GM12874 (cell line): ENCODE data around the gene KLHL29.

ENCODE experiments used
- CTCF ChIP-seq: IDR thresholded peaks from 2 replicates; pipeline ENCODE4 v1.5.1; 2011; ENCODE audit warnings: low read depth, mild to moderate bottlenecking, control low read depth, low read length, moderate library complexity; ENCODE audit not compliant: insufficient read depth

KLHL29 gene

GRCh38 chr2:23418461-23418911, 33.5 kb downstream of the KLHL29 start:
- TF ChIP-seq CTCF = no peak

GRCh38 chr2:23419171-23420090, 34.5 kb downstream of the KLHL29 start:
- TF ChIP-seq CTCF = no peak

GRCh38 chr2:23420091-23420839, 35.3 kb downstream of the KLHL29 start:
- TF ChIP-seq CTCF = no peak

- no peak for TF ChIP-seq CTCF
Measured at GRCh38 chr2:23420840-23421476, 36.0 kb downstream of the KLHL29 start.

- no peak for TF ChIP-seq CTCF
Measured at GRCh38 chr2:23422089-23423061, 37.4 kb downstream of the KLHL29 start.

- no peak for TF ChIP-seq CTCF
Measured at GRCh38 chr2:23423062-23423872, 38.3 kb downstream of the KLHL29 start.
